Kidney epithelial cell (primary cell): ENCODE results near the gene SF1. TPM values are rescaled to one million over a fixed set of nuclear protein-coding genes. Genes with fewer than 3 reads are reported as not detected.

Experiments used
- DNase-seq: peaks from one replicate; pipeline ENCODE4 v3.0.0-alpha.2; 2010; ENCODE audit warnings: low read depth
- H3K27me3 ChIP-seq: 2 replicates; pipeline ENCODE4 v1.6.0; 2011; ENCODE audit warnings: low read length; ENCODE audit not compliant: control insufficient read depth, insufficient read depth
- H3K36me3 ChIP-seq: 2 replicates; pipeline ENCODE4 v1.5.1; 2011; ENCODE audit warnings: low read length; ENCODE audit not compliant: control insufficient read depth, insufficient read depth
- H3K4me3 ChIP-seq: 2 replicates; pipeline ENCODE4 v1.5.1; 2011; ENCODE audit warnings: low read depth, mild to moderate bottlenecking, control low read depth, low read length
- CTCF ChIP-seq: IDR thresholded peaks from 2 replicates; pipeline ENCODE4 v1.5.1; 2011; ENCODE audit warnings: mild to moderate bottlenecking, moderate library complexity, low read length, control low read depth, inconsistent platforms; ENCODE audit not compliant: insufficient read depth, poor library complexity, severe bottlenecking
- total RNA-seq: library from RNA; depleted of rRNA; stranded (reverse); fragments of >200 nt; gene quantifications from 2 replicates; pipeline ENCODE4 v1.2.3, GENCODE V29; 2015

Gene SF1
- total RNA-seq, 1 donor from 2014 or later: 216 TPM

GRCh38 chr11:64776875-64777274, 1.5 kb downstream of the SF1 start:
- peak overlapping the region; percentile 95 for H3K4me3 ChIP-seq
- no peaks in the 10 kb centered on the region for H3K27me3 ChIP-seq
- H3K36me3 ChIP-seq: peaks cover 8% of the 10 kb centered on the region
- TF ChIP-seq CTCF: no peak
- DNase-seq: no peak

GRCh38 chr11:64776425-64776824, 1.9 kb downstream of the SF1 start:
- Histone ChIP-seq H3K36me3 (peaks cover 8% of the 10 kb centered on the region), H3K27me3 (no peaks in the 10 kb centered on the region), H3K4me3 (peak overlapping the region; percentile 95)
- no peak for TF ChIP-seq CTCF
- DNase-seq: no peak

- Histone ChIP-seq H3K36me3 (peaks cover 17% of the 10 kb centered on the region), H3K4me3 (no peak overlapping the region)
- DNase-seq: no peak
These were observed 4.2 kb downstream of the SF1 start for GRCh38 chr11:64774144-64774543.

GRCh38 chr11:64772303-64773018, 5.9 kb downstream of the SF1 start:
- DNase-seq: no peak
- TF ChIP-seq CTCF: no peak
- Histone ChIP-seq H3K36me3 (peaks cover 18% of the 10 kb centered on the region), H3K4me3 (no peak overlapping the region), H3K27me3 (no peaks in the 10 kb centered on the region)

More at GRCh38 chr11:64774144-64774543, 4.2 kb downstream of the SF1 start:
- H3K27me3 ChIP-seq: no peaks in the 10 kb centered on the region
- no peak for TF ChIP-seq CTCF

GRCh38 chr11:64771861-64772260, 6.5 kb downstream of the SF1 start:
- Histone ChIP-seq H3K36me3 (peaks cover 20% of the 10 kb centered on the region), H3K27me3 (no peaks in the 10 kb centered on the region), H3K4me3 (no peak overlapping the region)
- no peak for DNase-seq
- TF ChIP-seq CTCF: no peak

GRCh38 chr11:64770120-64770519, 8.2 kb downstream of the SF1 start:
- H3K36me3 ChIP-seq: peaks cover 22% of the 10 kb centered on the region
- no peaks in the 10 kb centered on the region for H3K27me3 ChIP-seq
- TF ChIP-seq CTCF: no peak
- no peak overlapping the region for H3K4me3 ChIP-seq
- no peak for DNase-seq
